Measurements from ENCODE around the gene GATA2.

Gene GATA2

GRCh38 chr3:128492671-128493569 is at the start of gene GATA2:
Gene GATA2 (minus strand): TSS chr3:128493201. CDS start chr3:128487031, 6,170 bp downstream.
- peak; percentile 35 to 55 for DNase-seq

- DNase-seq = no peak
Observed at GRCh38 chr3:128541246-128541645, 48.2 kb upstream of the GATA2 start.

DNA sequence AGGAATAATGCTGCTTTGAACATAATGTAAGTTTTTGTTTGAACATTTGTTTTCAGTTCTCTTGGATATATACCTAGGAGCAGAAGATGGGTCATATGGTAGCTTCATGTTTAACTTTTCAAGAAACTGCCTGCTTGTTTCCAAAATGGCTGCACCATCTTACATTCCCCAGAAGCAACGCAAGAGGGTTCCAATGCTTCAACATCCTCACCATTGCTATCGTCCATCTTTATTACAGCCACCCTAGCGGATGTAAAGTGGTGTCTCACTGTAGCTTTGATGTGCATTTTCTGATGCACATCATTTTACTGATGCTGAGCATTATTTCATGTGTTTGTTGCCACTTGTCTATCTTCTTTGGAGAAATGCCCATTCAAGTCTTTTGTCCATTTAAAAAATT is 46.4 kb upstream of the GATA2 start:
- no peak for DNase-seq

DNA sequence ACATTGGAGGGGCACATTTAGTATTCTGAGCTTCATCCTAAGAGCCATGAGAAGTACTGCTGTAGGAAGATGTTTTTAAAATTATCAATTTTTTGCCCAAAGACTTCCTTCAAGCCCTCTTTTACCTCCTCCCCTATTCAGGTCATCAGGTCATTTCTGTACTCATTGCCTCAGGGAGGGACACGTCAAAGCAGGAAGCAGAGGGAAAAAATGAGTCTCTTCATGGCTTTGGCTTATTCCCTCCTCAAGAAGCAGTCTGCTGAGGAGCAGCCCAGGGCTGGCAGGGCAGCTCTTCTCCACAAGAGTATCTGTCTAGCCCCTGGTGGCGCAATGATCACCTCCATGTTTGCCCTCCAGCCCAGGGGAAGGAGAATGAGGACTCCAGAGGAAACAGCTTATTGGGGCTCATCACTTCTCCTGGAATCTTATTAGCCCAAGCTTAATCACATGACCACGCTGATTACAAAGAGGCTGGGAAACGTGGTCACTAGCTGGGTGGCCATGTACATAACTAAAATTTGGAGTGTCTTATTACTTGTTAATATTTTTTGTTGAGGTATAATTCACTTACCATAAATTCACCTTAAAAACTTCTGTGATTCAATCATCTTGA is 44.2 kb upstream of the GATA2 start:
- no peak for DNase-seq

GRCh38 chr3:128532012-128532983 is 39.3 kb upstream of the GATA2 start:
- no peak for DNase-seq

DNA sequence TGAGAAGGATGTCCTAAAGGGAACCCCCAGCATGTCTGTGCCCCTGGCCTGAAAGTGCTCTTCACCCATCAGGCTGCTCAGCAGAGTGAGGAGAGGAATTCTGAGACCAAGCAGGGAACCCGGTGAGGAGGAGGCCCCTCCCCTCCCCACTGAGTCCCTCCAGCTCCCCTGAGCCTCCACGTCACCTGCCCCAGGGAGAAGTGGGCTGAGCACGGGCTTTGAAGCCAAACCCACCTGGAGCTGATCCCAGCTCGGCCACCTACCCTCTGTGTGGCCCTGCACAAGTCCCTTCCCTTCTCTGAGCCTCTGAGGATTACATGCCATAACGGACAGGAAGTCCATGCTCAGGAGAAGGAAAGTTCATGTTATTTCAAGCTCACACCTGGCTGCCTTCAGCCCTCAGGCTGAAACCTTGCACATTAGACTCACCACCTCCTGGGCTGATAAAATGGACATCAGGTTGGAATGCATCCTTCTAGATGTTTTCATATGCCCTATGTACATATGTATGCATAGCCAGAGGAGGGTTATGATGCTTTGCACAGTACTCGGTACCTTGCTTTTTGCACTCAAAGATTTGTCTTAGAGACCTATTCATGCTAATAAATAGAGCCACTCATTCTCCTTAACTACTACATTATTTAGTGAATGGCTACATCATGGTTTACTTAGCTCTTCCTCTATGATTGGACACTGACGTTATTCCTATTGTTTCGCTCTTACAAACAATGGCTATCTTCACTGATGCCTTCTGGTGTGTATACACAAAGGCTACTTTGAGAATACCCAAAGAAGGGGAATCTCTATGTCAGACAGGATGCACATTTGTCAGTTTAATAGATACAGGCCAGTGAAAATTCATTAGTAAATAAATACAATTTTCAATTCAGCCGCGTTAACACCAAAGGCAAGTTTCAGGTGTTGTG is 31.6 kb upstream of the GATA2 start:
- DNase-seq = no peak

DNA sequence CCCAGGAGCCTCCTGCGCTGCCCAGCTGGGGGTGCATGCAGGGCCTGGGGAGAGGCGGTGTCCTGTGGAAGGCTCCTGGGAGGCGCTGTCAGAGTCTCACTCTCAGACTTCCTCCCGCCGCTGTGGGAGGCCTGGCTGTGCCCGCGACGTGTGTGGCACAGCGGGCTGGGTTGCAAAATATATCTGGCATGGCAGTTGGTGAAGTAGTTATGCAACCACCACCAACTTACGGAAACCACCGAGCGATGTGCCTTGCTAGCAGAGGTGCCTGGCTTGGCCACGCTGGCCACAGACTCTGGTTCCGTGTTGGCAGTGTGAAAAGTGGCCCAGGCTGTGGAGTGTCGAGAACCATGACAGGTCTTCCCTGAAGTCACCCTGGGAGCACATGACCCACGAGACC is 30.6 kb upstream of the GATA2 start:
- no peak for DNase-seq

- no peak for DNase-seq
Observed at GRCh38 chr3:128521715-128522114, 28.7 kb upstream of the GATA2 start.

DNA sequence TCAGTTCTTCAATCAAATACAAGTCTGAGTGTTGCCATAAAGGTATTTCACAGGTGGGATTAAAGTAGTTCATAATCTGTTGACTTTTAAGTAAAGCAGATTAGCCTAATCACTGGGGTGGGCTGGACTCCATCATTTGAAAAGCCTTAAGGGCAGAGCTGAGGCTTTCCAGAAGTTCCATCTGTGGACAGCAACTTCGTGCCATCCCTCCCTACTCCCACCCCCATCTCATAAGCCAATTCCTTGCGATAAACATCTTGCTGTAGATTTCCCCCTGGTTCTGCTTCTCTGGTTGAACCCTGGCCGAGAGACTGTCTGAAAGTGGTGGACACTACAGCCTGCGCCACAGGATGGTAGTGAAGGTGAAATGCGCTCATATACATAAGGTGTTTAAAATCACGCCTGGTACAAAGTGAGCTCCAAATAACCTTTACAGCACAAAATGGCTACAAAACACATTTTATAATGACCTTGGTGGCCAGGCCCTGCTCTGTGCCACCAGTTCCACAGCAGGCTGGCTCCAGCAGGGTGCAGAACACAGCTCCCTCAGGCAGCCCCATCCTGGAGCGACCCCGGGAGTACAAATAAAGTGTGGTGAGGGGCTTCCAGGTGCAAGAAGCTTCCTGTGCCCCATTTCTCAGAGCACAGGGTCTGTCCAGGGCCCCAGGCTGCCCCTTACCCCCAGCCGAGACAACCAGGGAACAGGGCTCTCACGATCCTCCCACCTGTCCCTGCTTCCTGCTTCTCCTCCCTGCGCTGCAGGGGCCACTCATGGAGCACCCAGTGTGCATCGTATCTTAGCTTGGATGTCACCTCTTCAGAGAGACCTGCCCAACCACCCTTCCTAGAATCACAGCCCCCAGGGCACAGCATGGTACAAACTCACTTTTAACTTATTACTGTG is 25.8 kb upstream of the GATA2 start:
- DNase-seq = no peak

DNA sequence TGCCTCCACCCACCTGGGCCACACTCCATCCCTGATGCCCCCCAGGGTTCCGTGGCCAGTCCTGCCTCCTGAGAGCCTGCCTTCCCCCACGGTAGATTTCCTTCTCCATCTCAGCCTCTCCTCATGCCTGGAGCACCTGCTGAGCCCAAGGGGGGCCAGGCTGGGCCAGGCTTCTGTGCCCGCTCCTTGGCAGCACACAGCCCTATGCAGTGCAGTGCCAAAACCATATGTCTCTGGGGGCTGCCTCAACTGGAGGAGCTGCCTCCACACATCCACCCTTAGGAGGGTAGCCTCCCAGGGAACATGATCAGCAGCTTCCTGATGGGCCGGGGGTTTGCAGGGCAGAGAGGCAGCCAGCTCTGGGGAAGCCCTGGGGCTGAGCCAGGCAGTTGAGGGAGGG is 24.6 kb upstream of the GATA2 start:
- no peak for DNase-seq

DNA sequence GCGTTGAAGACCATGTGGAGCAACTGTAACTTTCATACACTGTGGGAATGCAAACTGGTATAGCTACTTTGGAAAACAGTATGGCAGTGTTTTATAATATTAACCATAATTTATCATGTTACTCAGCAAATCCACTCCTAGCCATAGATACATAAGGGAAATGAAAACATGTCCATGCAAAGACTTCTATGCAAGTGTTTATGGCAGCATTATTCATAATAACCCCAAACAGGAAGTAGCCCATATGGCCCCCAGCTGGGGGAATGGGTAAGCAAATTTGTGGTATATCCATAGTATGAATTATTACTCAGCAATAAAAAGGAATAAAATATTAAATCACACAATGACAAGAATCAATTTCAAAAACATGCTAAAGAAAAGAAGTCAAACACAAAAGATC is 23.0 kb upstream of the GATA2 start:
- DNase-seq = no peak

GRCh38 chr3:128508852-128509251 is 15.9 kb upstream of the GATA2 start:
- no peak for DNase-seq

GRCh38 chr3:128506754-128507153 is 13.8 kb upstream of the GATA2 start:
- no peak for DNase-seq

- no peak for DNase-seq
Observed at GRCh38 chr3:128505771-128506170, 12.8 kb upstream of the GATA2 start.

DNA sequence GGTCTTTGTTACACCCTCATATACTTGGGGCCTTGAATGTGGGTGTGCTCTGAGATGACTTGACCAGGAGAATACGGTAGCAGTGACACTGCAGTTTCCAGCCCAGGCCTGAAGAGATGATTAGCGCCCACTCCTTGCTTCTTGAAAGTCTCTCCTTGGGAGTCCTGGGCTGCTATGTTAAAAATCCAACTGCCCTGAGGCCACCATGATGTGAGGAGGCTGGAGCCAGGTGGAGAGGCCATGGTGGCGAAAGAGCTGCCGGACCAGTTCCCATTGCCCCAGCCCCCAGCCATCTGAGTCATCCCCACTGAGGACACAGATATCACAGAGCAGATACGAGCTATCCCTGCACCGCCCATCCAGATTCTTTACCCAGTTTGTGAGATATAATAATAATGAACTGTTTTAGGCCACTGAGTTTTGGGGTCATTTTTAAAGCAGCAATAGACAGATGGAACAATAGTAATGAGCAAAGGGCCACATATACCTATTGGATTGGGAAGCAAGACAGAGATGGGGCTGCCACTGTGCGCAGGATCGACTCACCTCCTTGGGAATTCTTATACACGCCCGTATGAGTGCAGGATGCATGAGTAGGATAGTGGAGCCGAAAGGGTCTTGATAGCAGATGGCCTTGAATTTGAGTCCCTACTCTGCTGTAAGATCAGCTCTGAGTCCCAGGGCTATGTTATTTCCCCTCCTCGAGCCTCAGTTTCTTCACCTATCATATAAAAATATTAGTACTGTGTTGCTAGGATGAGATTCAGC is 12.1 kb upstream of the GATA2 start:
- no peak for DNase-seq

- DNase-seq = no peak
Observed at GRCh38 chr3:128504533-128504915, 11.5 kb upstream of the GATA2 start.

GRCh38 chr3:128503751-128504532 is 10.9 kb upstream of the GATA2 start:
- DNase-seq = no peak

DNA sequence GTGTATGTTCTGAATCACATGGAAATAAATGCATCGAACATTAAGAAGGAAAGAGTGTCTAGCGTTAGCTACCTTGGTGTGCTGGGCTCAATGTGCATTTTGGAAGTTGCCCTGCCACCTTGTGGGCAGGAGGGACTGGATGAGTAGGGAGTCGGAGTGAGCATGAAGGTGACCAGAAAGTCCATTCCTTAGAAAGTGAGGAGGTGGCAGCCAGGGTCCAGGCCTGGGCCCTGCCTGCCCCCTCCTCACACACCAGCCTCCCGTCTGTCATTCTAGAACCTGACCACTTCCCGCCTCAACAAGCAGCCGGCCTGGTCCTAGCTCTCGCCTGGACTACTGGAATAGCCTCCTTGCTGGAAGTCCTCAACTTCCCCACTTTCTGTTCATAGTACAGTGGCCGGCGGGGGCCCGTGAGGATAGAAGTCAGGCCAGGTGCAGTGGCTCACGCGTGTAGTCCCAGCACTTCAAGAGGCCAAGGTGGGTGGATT is 10.2 kb upstream of the GATA2 start:
- DNase-seq = no peak

DNA sequence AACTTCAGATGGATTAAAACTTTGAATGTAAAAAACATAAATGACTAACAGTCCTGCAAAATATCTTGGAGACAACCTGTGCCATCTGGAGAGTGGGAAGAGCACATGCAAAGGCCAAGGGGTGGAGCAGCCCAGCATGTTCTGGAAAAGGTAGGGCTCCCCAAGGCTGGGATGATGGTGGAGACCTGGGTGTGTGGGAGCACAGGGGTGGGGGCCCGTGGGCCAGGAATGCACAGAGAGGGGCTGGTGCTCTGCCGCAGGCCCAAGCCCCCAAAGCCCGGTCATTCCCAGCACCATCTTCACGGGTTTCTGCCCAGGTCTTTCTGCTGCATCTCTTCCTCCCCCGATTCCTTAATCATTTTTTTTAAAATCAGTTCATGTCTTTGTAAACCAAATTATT is 9.7 kb upstream of the GATA2 start:
- DNase-seq = no peak
